Endothelial cell of hepatic sinusoid (primary cell): ENCODE data around the gene CACNA1F.
"Not testable (repeated sequence)": the region's sequence is repeated elsewhere in the genome, so short reads cannot be mapped to it uniquely, and the experiment has no call there.

Experiments
- in situ Hi-C: cut with HindIII; loops from 2 replicates; pipeline ENCODE4 v1.10.0; 2017; ENCODE audit warnings: low sequenced_read_pairs

CACNA1F gene

GRCh38 chrX:49177873-49178480 is 55.2 kb downstream of the CACNA1F start:
- in situ Hi-C loops, result no loop called here

- in situ Hi-C loops, result no loop called here
These were observed 55.8 kb downstream of the CACNA1F start for GRCh38 chrX:49177338-49177833.

DNA sequence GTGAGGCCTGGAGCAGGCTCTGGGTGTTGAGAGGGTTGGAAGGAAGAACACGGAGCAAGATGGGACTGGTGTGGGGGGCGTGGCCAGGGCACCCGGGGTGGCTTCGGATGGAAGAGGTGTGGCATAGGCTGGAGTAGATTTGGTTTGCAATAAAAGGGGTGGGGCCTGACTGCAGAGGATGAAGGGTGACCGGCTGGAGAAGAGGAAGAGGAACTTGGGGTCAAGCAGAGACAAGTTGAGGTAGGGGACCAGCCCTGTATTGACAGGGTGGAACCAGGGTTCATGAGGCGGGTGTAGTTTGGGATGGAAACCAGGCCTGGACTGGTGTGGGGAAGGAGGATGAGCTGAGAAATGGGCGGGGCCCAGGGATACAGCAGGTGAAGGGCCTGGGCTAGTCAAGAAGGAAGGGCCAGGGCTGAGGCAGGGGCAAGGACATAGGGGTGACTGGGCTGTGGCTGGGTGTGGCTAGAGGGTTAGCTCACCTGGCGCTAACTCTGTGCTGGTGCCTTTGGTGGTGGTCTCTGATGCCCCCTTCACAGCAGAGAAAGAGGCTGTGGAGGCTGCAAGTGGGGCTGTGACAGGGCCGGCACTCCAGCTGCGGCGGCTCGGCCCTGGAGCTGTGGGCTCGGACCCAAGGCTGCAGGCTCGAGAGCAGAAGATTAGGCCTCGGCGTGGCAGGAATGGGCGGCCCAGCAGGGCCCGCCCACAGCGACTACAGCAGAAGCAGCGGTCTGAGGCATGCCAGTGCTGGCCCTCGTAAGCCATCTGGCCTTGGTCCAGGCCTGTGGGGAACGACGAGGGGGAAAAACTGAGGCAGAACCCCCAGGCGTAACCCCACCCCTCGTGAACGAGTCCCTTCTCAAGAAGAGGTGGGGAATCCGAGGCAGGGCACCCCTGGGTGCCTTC is 56.5 kb downstream of the CACNA1F start:
- in situ Hi-C loops, result no loop called here

DNA sequence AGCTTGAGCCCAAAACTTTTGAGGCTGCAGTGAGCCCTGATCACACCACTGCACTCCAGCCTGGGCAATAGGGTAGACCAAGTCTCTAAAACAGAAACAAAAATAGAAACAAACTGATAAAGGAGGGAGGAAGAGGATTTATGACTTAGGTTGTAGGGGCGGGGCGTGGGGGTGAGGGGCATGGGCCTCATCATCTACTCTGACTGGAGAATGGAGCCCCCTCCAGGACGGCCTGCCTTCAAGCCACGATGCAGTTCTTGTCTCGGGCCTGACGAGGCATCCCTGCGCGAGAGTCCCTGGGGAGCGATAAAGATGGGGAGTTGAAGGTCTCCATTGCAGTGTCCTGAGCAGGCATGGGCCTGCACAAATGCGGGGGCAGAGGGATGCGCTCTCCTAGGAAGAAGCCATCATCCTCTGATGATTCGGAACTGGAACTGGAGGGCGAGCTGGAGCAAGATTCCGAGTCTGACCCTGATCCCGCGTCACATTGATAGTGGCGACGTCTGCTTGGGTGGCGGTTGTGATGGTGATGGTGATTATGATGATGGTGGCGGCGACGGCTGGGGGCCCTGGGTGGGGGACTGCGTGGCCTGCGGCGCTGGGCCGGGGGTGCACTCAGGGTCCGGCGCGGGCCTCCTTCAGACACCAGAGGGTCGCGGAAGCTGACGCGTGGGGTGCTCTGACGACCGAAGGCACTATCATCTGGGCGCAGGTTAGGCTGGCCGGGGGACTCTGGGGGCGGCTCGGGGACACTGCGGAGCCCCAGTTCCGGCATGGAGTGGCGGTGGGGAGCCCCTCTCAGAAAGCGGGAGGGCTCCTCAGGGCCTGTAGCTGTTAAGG is 57.5 kb downstream of the CACNA1F start:
- in situ Hi-C loops, result no loop called here

- in situ Hi-C loops, result no loop called here
These were observed 58.4 kb downstream of the CACNA1F start for GRCh38 chrX:49174723-49175122.

- in situ Hi-C loops, result not testable (repeated sequence)
These were observed 59.6 kb downstream of the CACNA1F start for GRCh38 chrX:49173544-49173943.

- in situ Hi-C loops, result no loop called here
These were observed 60.8 kb downstream of the CACNA1F start for GRCh38 chrX:49172280-49172780.

- in situ Hi-C loops, result no loop called here
These were observed 61.3 kb downstream of the CACNA1F start, which contains the start of gene PLP2 for GRCh38 chrX:49171752-49172279. Gene PLP2, plus strand, starts transcription at chrX:49171898. Its CDS starts 103 bp downstream, at chrX:49172001.

GRCh38 chrX:49167740-49168108 is 65.4 kb downstream of the CACNA1F start:
- in situ Hi-C loops, result no loop called here

DNA sequence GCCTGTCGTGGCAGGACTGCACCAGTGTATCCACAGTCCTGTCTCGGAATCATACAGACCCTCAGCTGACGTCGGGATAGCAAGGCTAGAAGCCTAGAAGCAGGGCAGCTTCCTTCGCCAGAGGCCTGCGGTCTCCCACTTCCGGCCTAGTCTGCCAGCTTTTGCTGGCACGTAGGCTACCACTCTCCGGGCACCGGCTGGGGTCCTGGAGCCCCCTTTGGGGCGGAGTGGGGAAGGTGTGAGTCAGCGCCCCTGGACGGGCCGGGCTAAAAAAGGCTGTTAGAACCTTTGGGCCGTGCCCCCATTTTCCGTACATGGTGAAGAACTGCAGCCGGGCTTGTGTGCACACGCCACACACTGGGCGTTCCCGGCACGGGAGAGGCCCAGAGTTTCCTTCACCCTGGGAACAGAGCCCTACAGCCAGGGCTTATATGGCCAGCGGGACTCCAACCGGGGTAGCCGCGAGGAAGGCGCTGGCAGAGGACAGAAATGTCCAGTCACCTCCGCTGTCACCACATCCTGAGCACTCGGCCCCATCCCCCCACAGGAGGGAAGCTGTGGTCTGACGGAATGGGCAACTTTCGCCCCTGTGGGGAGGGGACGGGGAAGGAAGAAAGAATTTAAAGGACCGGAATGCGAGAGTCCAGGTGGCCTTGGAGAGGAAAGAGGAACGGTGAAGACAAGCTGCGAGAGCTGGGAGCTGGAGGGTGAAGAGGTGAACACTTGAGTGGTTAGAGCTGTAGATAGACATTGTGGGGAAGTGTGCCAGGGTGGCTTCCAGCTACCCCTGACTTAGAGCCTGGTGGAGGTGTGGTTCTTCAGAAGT is 66.0 kb downstream of the CACNA1F start:
- in situ Hi-C loops, result no loop called here

GRCh38 chrX:49165901-49166881 is 66.9 kb downstream of the CACNA1F start:
- in situ Hi-C loops, result no loop called here

DNA sequence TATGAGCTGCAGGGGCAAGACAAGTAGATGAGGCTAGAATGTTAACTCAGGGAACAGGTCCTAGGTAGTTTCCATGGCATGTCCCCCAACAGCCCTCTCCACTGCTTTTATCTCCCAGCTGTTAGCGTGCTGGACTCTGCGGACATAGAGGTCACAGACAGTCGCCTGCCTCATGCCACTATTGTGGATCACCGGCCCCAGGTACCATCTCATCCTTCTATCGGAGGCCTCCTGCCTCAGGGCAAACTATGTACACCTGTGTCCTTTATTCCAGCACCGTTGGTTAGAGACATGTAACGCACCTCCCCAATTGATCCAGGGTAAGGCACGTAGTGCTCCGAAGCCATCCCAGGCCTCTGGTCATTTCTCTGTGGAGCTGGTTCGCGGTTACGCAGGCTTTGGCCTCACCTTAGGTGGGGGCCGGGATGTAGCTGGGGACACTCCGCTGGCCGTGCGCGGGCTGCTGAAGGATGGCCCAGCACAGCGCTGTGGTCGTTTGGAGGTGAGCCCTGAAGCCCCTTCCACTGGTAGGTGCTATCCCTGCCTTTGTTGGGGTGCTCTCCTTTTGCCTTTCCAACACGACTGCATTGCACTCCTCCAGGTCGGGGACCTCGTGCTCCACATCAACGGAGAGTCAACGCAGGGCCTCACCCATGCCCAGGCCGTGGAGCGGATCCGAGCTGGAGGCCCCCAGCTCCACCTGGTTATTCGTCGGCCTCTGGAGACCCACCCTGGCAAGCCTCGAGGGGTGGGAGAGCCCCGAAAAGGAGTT is 68.4 kb downstream of the CACNA1F start:
- in situ Hi-C loops, result no loop called here

DNA sequence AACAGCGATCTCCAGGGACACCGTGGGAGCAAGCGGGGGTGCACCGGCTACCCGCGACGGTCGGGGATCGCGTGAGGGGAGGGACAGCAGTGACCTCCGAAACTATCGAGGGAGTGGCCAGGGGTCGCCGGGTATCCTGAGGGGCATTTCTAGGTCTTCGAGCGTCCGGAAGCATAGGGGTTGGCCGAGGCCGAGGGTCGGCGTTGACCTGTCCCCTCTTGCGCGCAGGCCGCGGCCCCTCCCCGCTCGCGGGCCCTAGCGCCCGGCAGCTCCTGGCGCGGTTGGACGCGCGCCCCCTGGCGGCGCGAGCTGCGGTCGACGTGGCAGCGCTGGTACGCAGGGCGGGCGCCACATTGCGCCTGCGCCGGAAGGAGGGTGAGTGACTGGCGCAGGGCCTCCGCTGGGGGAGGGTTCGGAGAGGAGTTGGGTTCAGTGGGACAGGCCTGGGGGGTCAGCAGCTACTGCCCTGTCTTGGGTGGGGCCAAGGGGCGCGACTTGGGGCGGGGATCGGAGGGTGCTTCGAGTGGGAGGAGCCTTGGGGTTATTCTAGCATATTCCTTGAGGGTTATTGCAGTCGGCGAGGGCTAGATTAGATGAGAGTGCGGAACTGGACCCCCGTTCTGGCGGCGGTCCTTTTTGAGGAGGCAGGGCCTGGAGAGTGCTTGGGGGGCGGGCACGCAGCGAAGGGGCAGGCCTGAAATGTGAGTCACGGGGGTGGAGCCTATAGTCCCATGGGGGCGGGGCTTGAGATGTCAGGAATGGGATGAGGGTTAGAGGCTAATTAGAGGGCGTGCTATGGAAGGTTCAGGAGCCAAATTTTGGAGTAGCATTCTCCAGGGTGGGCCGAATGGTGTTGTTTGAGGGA is 69.4 kb downstream of the CACNA1F start:
- in situ Hi-C loops, result no loop called here

- in situ Hi-C loops, result no loop called here
These were observed 70.5 kb downstream of the CACNA1F start, which contains the start of gene MAGIX for GRCh38 chrX:49162620-49163019. Gene MAGIX, plus strand, starts transcription at chrX:49162758. Its CDS starts 132 bp downstream, at chrX:49162890.

DNA sequence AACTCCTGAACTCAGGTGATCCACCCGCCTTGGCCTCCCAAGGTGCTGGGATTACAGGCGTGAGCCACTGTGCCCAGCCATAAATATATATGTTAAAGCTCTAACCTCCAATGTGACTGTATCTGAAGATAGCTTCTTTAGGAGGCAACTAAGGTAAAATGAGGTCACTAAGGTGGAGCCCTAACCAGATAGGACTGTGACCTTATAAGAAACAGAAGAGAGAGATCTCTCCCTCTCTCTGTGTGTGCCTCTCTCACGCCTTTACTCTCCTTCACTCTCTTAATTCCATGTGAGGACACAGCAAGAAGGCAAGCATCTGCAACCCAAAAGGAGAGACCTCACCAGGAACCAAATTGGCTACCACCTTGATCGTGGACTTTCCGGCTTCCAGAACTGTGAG is 71.5 kb downstream of the CACNA1F start:
- in situ Hi-C loops, result no loop called here

DNA sequence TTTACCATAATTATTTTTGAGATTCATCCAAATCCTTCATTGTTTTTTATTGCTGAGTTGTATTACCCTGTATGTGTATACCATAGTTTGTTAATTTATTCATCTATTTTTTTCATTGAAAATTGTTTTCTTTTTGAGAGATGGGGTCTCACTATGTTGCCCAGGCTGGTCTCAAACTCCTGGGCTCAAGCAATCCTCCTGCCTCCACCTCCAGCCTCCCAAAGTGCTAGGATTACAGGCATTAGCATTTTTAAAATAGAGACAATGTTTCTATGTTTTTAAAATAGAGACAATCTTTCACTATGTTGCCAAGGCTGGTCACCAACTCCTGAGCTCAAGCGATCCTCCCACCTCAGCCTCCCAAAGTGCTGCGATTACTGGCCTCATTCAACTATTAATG is 72.2 kb downstream of the CACNA1F start:
- in situ Hi-C loops, result no loop called here

DNA sequence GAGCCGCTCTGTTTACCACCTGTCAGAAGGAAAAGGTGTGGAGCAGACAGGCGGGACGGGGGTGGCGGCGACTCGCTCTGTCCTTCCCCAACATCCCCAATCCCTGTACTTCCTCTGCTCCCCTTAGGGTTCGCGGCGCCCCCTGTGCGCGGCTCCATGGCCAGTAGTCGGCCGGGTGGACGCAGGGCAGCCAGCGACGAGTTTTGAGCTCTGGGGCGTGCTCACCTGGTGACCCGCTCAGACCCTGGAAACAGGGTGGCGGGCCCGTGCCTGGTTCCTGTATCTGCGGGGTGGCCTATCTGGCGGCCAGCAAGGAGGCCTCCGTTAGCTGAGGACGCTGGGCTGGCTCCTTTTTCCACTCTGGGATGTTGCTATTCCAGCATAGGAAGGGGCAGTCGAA is 75.9 kb downstream of the CACNA1F start:
- in situ Hi-C loops, result loop anchor here (10.0 kb wide), 1 partner anchor 98 kb away; no protein-coding TSS in a partner anchor
